ENCODE measurements around the gene TLDC2. TPM values are rescaled to one million over a fixed set of nuclear protein-coding genes. Genes with fewer than 3 reads are reported as not detected.

TLDC2 gene
- total RNA-seq, 1 donor = not detected

DNA sequence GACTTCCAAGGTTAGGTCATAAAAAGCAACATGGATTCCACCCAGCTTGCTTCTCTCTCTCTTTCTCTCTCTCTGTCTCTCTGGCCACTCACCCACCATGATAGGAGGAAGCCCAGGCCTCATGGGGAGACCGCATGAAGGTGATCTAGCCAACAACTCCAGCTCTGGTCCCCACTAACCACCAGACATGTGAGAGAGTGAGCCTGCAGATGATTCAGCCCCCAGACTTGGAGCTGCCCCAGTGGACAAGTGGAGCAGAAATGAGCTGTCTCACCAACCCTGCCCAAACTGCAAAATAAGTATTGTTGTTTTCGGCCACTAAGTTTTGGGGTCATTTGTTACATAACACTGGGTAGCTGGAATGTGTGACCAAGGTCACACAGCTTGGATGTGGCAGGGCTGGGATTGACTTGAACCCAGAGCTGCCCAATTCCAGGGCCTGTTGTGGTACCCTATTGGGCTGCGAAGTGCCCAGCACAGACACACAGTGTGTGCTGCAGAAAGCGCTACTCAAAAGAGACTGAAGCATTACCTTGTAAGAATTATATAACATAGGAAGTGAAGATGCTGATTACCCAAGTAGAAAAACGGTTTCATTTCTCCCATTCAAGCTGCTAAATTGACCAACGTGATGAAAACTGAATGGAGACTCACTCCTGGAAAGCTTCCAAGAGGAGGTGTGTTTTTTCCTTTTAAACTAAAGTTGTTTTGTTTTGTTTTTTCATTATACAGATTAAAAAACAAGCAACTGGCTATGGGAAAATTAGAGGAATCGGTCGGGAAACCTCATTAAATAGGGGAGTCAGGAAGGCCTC, 9.1 kb upstream of the TLDC2 start:
- Histone ChIP-seq H3K4me3 (ENCODE audit: insufficient read depth, low read length) (no peak overlapping the region), H3K27ac (ENCODE audit: low read depth, low read length) (no peak overlapping the region), H4K20me1 (ENCODE audit: insufficient read depth, low read length) (peaks cover 6% of the 10 kb centered on the region), H3K9me3 (ENCODE audit: low read depth, low read length) (no peaks in the 10 kb centered on the region), H3K4me2 (ENCODE audit: insufficient read depth, low read length) (no peak overlapping the region), H2AFZ (ENCODE audit: low read length) (peak overlapping the region; percentile 16), H3K4me1 (ENCODE audit: insufficient read depth, low read length) (peaks cover 11% of the 10 kb centered on the region), H3K79me2 (ENCODE audit: insufficient read depth, low read length) (peaks cover 12% of the 10 kb centered on the region), H3K27me3 (ENCODE audit: insufficient read depth, low read length) (no peaks in the 10 kb centered on the region), H3K36me3 (ENCODE audit: insufficient read depth, low read length) (no peaks in the 10 kb centered on the region)
- TF ChIP-seq, protein P1, sequence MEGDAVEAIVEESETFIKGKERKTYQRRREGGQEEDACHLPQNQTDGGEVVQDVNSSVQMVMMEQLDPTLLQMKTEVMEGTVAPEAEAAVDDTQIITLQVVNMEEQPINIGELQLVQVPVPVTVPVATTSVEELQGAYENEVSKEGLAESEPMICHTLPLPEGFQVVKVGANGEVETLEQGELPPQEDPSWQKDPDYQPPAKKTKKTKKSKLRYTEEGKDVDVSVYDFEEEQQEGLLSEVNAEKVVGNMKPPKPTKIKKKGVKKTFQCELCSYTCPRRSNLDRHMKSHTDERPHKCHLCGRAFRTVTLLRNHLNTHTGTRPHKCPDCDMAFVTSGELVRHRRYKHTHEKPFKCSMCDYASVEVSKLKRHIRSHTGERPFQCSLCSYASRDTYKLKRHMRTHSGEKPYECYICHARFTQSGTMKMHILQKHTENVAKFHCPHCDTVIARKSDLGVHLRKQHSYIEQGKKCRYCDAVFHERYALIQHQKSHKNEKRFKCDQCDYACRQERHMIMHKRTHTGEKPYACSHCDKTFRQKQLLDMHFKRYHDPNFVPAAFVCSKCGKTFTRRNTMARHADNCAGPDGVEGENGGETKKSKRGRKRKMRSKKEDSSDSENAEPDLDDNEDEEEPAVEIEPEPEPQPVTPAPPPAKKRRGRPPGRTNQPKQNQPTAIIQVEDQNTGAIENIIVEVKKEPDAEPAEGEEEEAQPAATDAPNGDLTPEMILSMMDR (IDR thresholded peaks at IDR 0.05; ENCODE audit: extremely low read depth, low read depth, low read length) = peak; percentile 8
- peak; percentile 95 for DNase-seq (ENCODE audit: insufficient read length, low spot score, missing footprints)

DNA sequence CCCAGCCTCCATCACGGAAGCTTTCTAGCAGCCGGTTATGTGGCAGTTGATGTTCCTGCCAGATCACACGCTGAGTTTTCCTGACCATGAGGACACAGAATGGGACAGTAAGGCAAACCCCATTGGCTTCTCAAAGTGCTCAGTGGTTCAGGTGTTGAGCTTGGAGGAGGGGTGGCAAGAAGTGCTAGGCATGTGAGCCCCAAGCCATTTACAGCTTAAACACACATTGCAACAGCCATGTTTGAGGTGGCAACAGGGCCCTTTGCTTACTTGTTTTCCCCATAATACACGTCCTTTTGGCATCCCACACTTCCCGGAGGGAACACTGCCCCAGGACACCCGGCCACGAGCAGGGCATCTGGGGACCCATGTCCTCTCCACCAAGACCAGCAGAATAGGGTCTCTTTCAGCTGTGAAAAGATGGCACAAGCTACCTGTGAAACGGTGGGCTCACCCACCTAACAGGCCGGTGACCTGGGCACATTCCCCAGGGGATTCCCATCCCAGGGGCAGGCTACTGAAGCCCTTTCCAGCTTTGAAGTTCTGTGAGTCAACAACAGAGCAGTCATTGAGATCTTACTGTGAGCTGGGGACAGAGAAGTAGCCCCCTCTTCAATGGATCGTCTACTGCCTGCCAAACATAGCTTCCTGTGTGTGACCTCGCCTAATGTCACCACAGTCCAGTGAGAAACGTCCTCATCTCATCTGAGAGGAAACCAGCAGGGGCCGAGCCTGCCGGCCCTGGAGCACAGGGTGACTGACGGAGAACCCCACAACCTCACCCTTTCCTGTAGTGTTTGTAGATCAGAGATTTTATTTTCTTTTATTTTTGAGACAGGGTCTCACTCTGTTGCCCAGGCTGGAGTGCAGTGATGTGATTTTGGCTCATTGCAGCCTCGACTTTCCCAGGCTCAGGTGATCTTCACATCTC, 4.0 kb upstream of the TLDC2 start:
- Histone ChIP-seq H3K4me3 (ENCODE audit: insufficient read depth, low read length) (no peak overlapping the region), H3K79me2 (ENCODE audit: insufficient read depth, low read length) (no peaks in the 10 kb centered on the region), H3K27me3 (ENCODE audit: insufficient read depth, low read length) (no peaks in the 10 kb centered on the region), H3K27ac (ENCODE audit: low read depth, low read length) (no peak overlapping the region), H3K4me2 (ENCODE audit: insufficient read depth, low read length) (no peak overlapping the region), H4K20me1 (ENCODE audit: insufficient read depth, low read length) (no peaks in the 10 kb centered on the region), H3K4me1 (ENCODE audit: insufficient read depth, low read length) (peaks cover 2% of the 10 kb centered on the region), H2AFZ (ENCODE audit: low read length) (no peak overlapping the region), H3K9me3 (ENCODE audit: low read depth, low read length) (no peaks in the 10 kb centered on the region), H3K36me3 (ENCODE audit: insufficient read depth, low read length) (no peaks in the 10 kb centered on the region)
- TF ChIP-seq, protein P1 (IDR thresholded peaks at IDR 0.05; ENCODE audit: extremely low read depth, low read depth, low read length) = no peak
- peak; percentile 42 for DNase-seq (ENCODE audit: insufficient read length, low spot score, missing footprints)

GRCh38 chr20:36872852-36873251, 3.1 kb upstream of the TLDC2 start:
- no peak overlapping the region for H3K4me2 ChIP-seq (ENCODE audit: insufficient read depth, low read length)
- TF ChIP-seq, protein P1 (IDR thresholded peaks at IDR 0.05; ENCODE audit: extremely low read depth, low read depth, low read length) = no peak

More at GRCh38 chr20:36872852-36873251, 3.1 kb upstream of the TLDC2 start:
- Histone ChIP-seq H3K27me3 (ENCODE audit: insufficient read depth, low read length) (no peaks in the 10 kb centered on the region), H3K36me3 (ENCODE audit: insufficient read depth, low read length) (no peaks in the 10 kb centered on the region), H2AFZ (ENCODE audit: low read length) (no peak overlapping the region), H4K20me1 (ENCODE audit: insufficient read depth, low read length) (no peaks in the 10 kb centered on the region), H3K4me1 (ENCODE audit: insufficient read depth, low read length) (no peaks in the 10 kb centered on the region), H3K9me3 (ENCODE audit: low read depth, low read length) (no peaks in the 10 kb centered on the region), H3K27ac (ENCODE audit: low read depth, low read length) (no peak overlapping the region), H3K4me3 (ENCODE audit: insufficient read depth, low read length) (no peak overlapping the region), H3K79me2 (ENCODE audit: insufficient read depth, low read length) (no peaks in the 10 kb centered on the region)
- DNase-seq (ENCODE audit: insufficient read length, low spot score, missing footprints) = peak; percentile 65

All from osteoblast (primary cell).